Natural killer cell (primary cell): ENCODE measurements around the gene RPSA. TPM values are rescaled to one million over a fixed set of nuclear protein-coding genes. Genes with fewer than 3 reads are reported as not detected.
A peak's percentile ranks its signal among the peaks of the same experiment; 100 is the strongest.
"Not testable (repeated sequence)": the region's sequence is repeated elsewhere in the genome, so short reads cannot be mapped to it uniquely, and the experiment has no call there.

ENCODE experiments used
- ATAC-seq, 3 donors: fragments of 150-1000 bp in 2 of 3; fragments of 200-7000 bp in 1 of 3; cut with Tn5 transposase; 1 replicate in 1 of 3; 2 replicates in 2 of 3; pipeline ENCODE4 v1.10.0; 2021; ENCODE audit warnings: mild to moderate bottlenecking in 2 of 3, moderate library complexity in 2 of 3
- DNase-seq, 2 donors: peaks; one replicate each; pipeline versions ENCODE4 v3.0.0 to v3.0.0-alpha.2; 2013 to 2021; ENCODE audit warnings: mixed read lengths in 1 of 2
- H3K27ac ChIP-seq: one replicate; pipeline ENCODE4 v1.5.1; 2013; ENCODE audit warnings: mild to moderate bottlenecking, low read length
- H3K27me3 ChIP-seq: one replicate; pipeline ENCODE4 v1.6.1; 2013; ENCODE audit warnings: low read length; ENCODE audit not compliant: control insufficient read depth, insufficient read depth
- H3K36me3 ChIP-seq: one replicate; pipeline ENCODE4 v1.6.1; 2013; ENCODE audit warnings: low read length; ENCODE audit not compliant: control insufficient read depth, insufficient read depth
- H3K4me1 ChIP-seq: one replicate; pipeline ENCODE4 v1.6.1; 2013; ENCODE audit warnings: low read length; ENCODE audit not compliant: control insufficient read depth, insufficient read depth
- H3K4me3 ChIP-seq: one replicate; pipeline ENCODE4 v1.5.1; 2013; ENCODE audit warnings: low read length
- H3K9me3 ChIP-seq: one replicate; pipeline ENCODE4 v1.6.1; 2013; ENCODE audit warnings: low read length; ENCODE audit not compliant: control insufficient read depth, insufficient read depth
- H3K27ac Mint-ChIP-seq, 2 donors: one replicate each; pipeline ENCODE4 v1.8.0; 2022; ENCODE audit warnings: mild to moderate bottlenecking in 2 of 2, mixed read lengths in 2 of 2, moderate library complexity in 1 of 2
- H3K27me3 Mint-ChIP-seq, 2 donors: one replicate each; pipeline ENCODE4 v1.8.0; 2022; ENCODE audit warnings: low read depth in 2 of 2, mixed read lengths in 2 of 2
- H3K36me3 Mint-ChIP-seq: one replicate; pipeline ENCODE4 v1.8.0; 2022; ENCODE audit warnings: mixed read lengths
- H3K4me1 Mint-ChIP-seq, 2 donors: one replicate each; pipeline ENCODE4 v1.8.0; 2022; ENCODE audit warnings: mixed read lengths in 2 of 2
- H3K4me3 Mint-ChIP-seq: one replicate; pipeline ENCODE4 v1.8.0; 2022; ENCODE audit warnings: mild to moderate bottlenecking, moderate library complexity, mixed read lengths
- H3K9me3 Mint-ChIP-seq, 2 donors: one replicate each; pipeline ENCODE4 v1.8.0; 2022; ENCODE audit warnings: mixed read lengths in 2 of 2
- CTCF ChIP-seq: fragments of 200-600 bp; IDR thresholded peaks from one replicate; pipeline ENCODE4 v1.8.0; 2022; ENCODE audit warnings: antibody characterized with exemption
- WGBS: methylation state at CpG from one replicate; pipeline ENCODE4 v1.1.7; 2013; ENCODE audit warnings: missing lambda C conversion rate; ENCODE audit not compliant: insufficient coverage; 5-methylcytosine and 5-hydroxymethylcytosine counted together
- intact Hi-C: fragments of 100-400 bp; cut with micrococcal nuclease; formaldehyde crosslinking; loops from one replicate; pipeline ENCODE4 v1.14.2; 2022
- total RNA-seq, 4 donors: library from RNA; stranded (reverse); fragments of 120-200 nt in 1 of 4; gene quantifications; one replicate each; pipeline versions ENCODE4 v1.2.3 to v1.2.4, GENCODE V29; 2013 to 2022

Gene RPSA
- total RNA-seq, 3 donors from 2014 or later (not counting 1 experiment from before 2014, with no cell fraction given): 737 to 921 (median 821) TPM

- H3K36me3 Mint-ChIP-seq: peaks cover 19% of the 10 kb centered on the region
- no peaks in the 10 kb centered on the region for H3K9me3 Mint-ChIP-seq
Observed at GRCh38 chr3:39414421-39414907, 7.9 kb downstream of the RPSA start.

GRCh38 chr3:39415302-39415701, 8.8 kb downstream of the RPSA start:
- H3K9me3 Mint-ChIP-seq, DNase-seq, H3K27me3 Mint-ChIP-seq, H3K27me3 ChIP-seq, H3K4me1 ChIP-seq, H3K9me3 ChIP-seq, ATAC-seq, intact Hi-C loops, H3K4me3 Mint-ChIP-seq, H3K4me3 ChIP-seq, H3K27ac ChIP-seq: not testable (repeated sequence)
- Mint-ChIP-seq H3K4me1 (peaks cover 10 to 15% of the 10 kb centered on the region in 2 donors), H3K36me3 (peaks cover 11% of the 10 kb centered on the region), H3K27ac (peak overlapping the region; percentile 15 to 70)
- WGBS: 97% methylated on average over 3 of the region's 3 CpGs
- H3K36me3 ChIP-seq: peaks cover 41% of the 10 kb centered on the region

More at GRCh38 chr3:39414421-39414907, 7.9 kb downstream of the RPSA start:
- no peak overlapping the region for H3K27ac ChIP-seq
- 85% methylated on average over 2 of the region's 2 CpGs for WGBS
- no peak for TF ChIP-seq CTCF
- peaks cover 49% of the 10 kb centered on the region for H3K36me3 ChIP-seq
- intact Hi-C loops: no loop called here
- peak overlapping the region; percentile 15 to 70 for H3K27ac Mint-ChIP-seq
- H3K9me3 ChIP-seq: no peaks in the 10 kb centered on the region
- H3K4me3 ChIP-seq: no peak overlapping the region
- DNase-seq (no peak), ATAC-seq (no peak)
- H3K27me3 Mint-ChIP-seq: peaks cover 0 to 7% of the 10 kb centered on the region in 2 donors
- peaks cover 18 to 21% of the 10 kb centered on the region in 2 donors for H3K4me1 Mint-ChIP-seq
- no peak overlapping the region for H3K4me3 Mint-ChIP-seq
- peaks cover 8% of the 10 kb centered on the region for H3K4me1 ChIP-seq
- H3K27me3 ChIP-seq: no peaks in the 10 kb centered on the region

GRCh38 chr3:39415983-39416382, 9.5 kb downstream of the RPSA start:
- TF ChIP-seq CTCF: no peak
- H3K27me3 ChIP-seq: no peaks in the 10 kb centered on the region
- peaks cover 4% of the 10 kb centered on the region for H3K4me1 ChIP-seq
- no peaks in the 10 kb centered on the region for H3K9me3 ChIP-seq
- Mint-ChIP-seq H3K27me3 (peaks cover 1 to 7% of the 10 kb centered on the region in 2 donors), H3K27ac (no peak overlapping the region), H3K36me3 (peaks cover 7% of the 10 kb centered on the region), H3K4me3 (no peak overlapping the region), H3K9me3 (no peaks in the 10 kb centered on the region), H3K4me1 (peaks cover 7 to 12% of the 10 kb centered on the region in 2 donors)
- no peak overlapping the region for H3K27ac ChIP-seq
- no peak overlapping the region for H3K4me3 ChIP-seq
- WGBS: 92% methylated on average over 1 of the region's 1 CpG
- intact Hi-C loops: no loop called here
- ATAC-seq: no peak
- peaks cover 36% of the 10 kb centered on the region for H3K36me3 ChIP-seq
- DNase-seq: no peak

- H3K9me3 ChIP-seq, H3K4me3 Mint-ChIP-seq, H3K36me3 Mint-ChIP-seq, H3K4me3 ChIP-seq, H3K9me3 Mint-ChIP-seq, H3K4me1 ChIP-seq, H3K27ac ChIP-seq, H3K27me3 ChIP-seq, DNase-seq, H3K27me3 Mint-ChIP-seq, H3K4me1 Mint-ChIP-seq, ATAC-seq, intact Hi-C loops, H3K27ac Mint-ChIP-seq: not testable (repeated sequence)
- H3K36me3 ChIP-seq: peaks cover 26% of the 10 kb centered on the region
- 92% methylated on average over 3 of the region's 3 CpGs for WGBS
Observed at GRCh38 chr3:39416998-39417397, 10.5 kb downstream of the RPSA start.

GRCh38 chr3:39418556-39419225, 12.2 kb downstream of the RPSA start:
- H3K4me3 Mint-ChIP-seq, H3K9me3 ChIP-seq, H3K27me3 Mint-ChIP-seq, H3K9me3 Mint-ChIP-seq, H3K27ac ChIP-seq, ATAC-seq, H3K36me3 Mint-ChIP-seq, DNase-seq, H3K27ac Mint-ChIP-seq, H3K4me1 ChIP-seq, intact Hi-C loops, H3K36me3 ChIP-seq, H3K27me3 ChIP-seq, H3K4me1 Mint-ChIP-seq, H3K4me3 ChIP-seq: not testable (repeated sequence)
- WGBS: 33% methylated on average over 11 of the region's 14 CpGs
